HG03045 (cell line): ENCODE measurements around the gene BSCL2.
"Not testable (repeated sequence)": the region's sequence is repeated elsewhere in the genome, so short reads cannot be mapped to it uniquely, and the experiment has no call there.

ENCODE experiments used
- ATAC-seq: cut with Tn5 transposase; IDR thresholded peaks from one replicate; pipeline ENCODE4 v1.9.1; 2021; ENCODE audit warnings: mild to moderate bottlenecking, moderate library complexity; ENCODE audit not compliant: unreplicated experiment

BSCL2 gene

GRCh38 chr11:62664405-62665074, 42.7 kb downstream of the BSCL2 start:
- ATAC-seq, result peak; percentile 24

- ATAC-seq, result no peak
These were observed 50.3 kb downstream of the BSCL2 start for GRCh38 chr11:62656796-62657429.

GRCh38 chr11:62654297-62654696, 52.9 kb downstream of the BSCL2 start:
- ATAC-seq, result no peak

- ATAC-seq, result peak; percentile 9
These were observed 54.8 kb downstream of the BSCL2 start for GRCh38 chr11:62652161-62653006.

GRCh38 chr11:62650283-62650682, 56.9 kb downstream of the BSCL2 start:
- ATAC-seq, result not testable (repeated sequence)

GRCh38 chr11:62649486-62649885, 57.7 kb downstream of the BSCL2 start:
- no peak for ATAC-seq

GRCh38 chr11:62648967-62649364, 58.3 kb downstream of the BSCL2 start:
- ATAC-seq, result no peak

GRCh38 chr11:62648185-62648966, 58.8 kb downstream of the BSCL2 start:
- ATAC-seq, result no peak

- ATAC-seq, result no peak
These were observed 59.6 kb downstream of the BSCL2 start for GRCh38 chr11:62647609-62648005.

GRCh38 chr11:62646825-62647608, 60.2 kb downstream of the BSCL2 start:
- no peak for ATAC-seq

- ATAC-seq, result peak; percentile 91
These were observed 61.0 kb downstream of the BSCL2 start, which contains the start of gene GANAB for GRCh38 chr11:62645946-62646824. Gene GANAB (minus strand): TSS chr11:62646613. CDS start chr11:62646599, 14 bp downstream.

- ATAC-seq, result no peak
These were observed 61.6 kb downstream of the BSCL2 start for GRCh38 chr11:62645671-62645945.

- no peak for ATAC-seq
These were observed 63.0 kb downstream of the BSCL2 start for GRCh38 chr11:62644220-62644619.
